HG03025 (cell line): ENCODE data around the gene SRSF1.
"Not testable (repeated sequence)": the region's sequence is repeated elsewhere in the genome, so short reads cannot be mapped to it uniquely, and the experiment has no call there.

Experiments
- ATAC-seq: cut with Tn5 transposase; IDR thresholded peaks from one replicate; pipeline ENCODE4 v1.9.1; 2021; ENCODE audit warnings: mild to moderate bottlenecking, moderate library complexity; ENCODE audit not compliant: unreplicated experiment, low FRiP score

The SRSF1 gene

GRCh38 chr17:57993471-57994365 is 13.3 kb downstream of the SRSF1 start:
- no peak for ATAC-seq

GRCh38 chr17:57991537-57991936 is 15.5 kb downstream of the SRSF1 start:
- no peak for ATAC-seq

- ATAC-seq: no peak
These were observed 17.0 kb downstream of the SRSF1 start for GRCh38 chr17:57990037-57990436.

- peak; percentile 69 for ATAC-seq
These were observed 18.5 kb downstream of the SRSF1 start for GRCh38 chr17:57988301-57989250.

- peak; percentile 46 for ATAC-seq
These were observed 19.3 kb downstream of the SRSF1 start, which contains the start of gene VEZF1 for GRCh38 chr17:57987581-57988300. VEZF1 (minus strand) TSS chr17:57988254; CDS start chr17:57988111, 143 bp downstream.

GRCh38 chr17:57986841-57987580 is 20.0 kb downstream of the SRSF1 start:
- peak; percentile 7 for ATAC-seq

GRCh38 chr17:57985675-57985974 is 21.4 kb downstream of the SRSF1 start:
- no peak for ATAC-seq

GRCh38 chr17:57984936-57985674 is 21.9 kb downstream of the SRSF1 start:
- no peak for ATAC-seq

- no peak for ATAC-seq
These were observed 22.7 kb downstream of the SRSF1 start for GRCh38 chr17:57984261-57984890.

- ATAC-seq: no peak
These were observed 23.6 kb downstream of the SRSF1 start for GRCh38 chr17:57983446-57983845.

GRCh38 chr17:57982452-57983170 is 24.4 kb downstream of the SRSF1 start:
- no peak for ATAC-seq

- no peak for ATAC-seq
These were observed 26.5 kb downstream of the SRSF1 start for GRCh38 chr17:57980522-57980921.

- no peak for ATAC-seq
These were observed 28.0 kb downstream of the SRSF1 start for GRCh38 chr17:57979076-57979475.

- no peak for ATAC-seq
These were observed 30.5 kb downstream of the SRSF1 start for GRCh38 chr17:57976594-57976993.

GRCh38 chr17:57975044-57975443 is 32.0 kb downstream of the SRSF1 start:
- no peak for ATAC-seq

- ATAC-seq: not testable (repeated sequence)
These were observed 32.8 kb downstream of the SRSF1 start for GRCh38 chr17:57974053-57974824.

GRCh38 chr17:57972151-57972550 is 34.9 kb downstream of the SRSF1 start:
- no peak for ATAC-seq
